GM21423 (cell line): ENCODE results near the gene SLC48A1.
"Not testable (repeated sequence)": the region's sequence is repeated elsewhere in the genome, so short reads cannot be mapped to it uniquely, and the experiment has no call there.

Experiments used
- ATAC-seq: cut with Tn5 transposase; IDR thresholded peaks from one replicate; pipeline ENCODE4 v1.9.1; 2021; ENCODE audit warnings: mild to moderate bottlenecking, moderate library complexity; ENCODE audit not compliant: unreplicated experiment

SLC48A1 gene

GRCh38 chr12:47808050-47808449, 35.0 kb downstream of the SLC48A1 start:
- ATAC-seq: peak; percentile 35

GRCh38 chr12:47808574-47809365, 35.7 kb downstream of the SLC48A1 start:
- ATAC-seq: no peak

DNA sequence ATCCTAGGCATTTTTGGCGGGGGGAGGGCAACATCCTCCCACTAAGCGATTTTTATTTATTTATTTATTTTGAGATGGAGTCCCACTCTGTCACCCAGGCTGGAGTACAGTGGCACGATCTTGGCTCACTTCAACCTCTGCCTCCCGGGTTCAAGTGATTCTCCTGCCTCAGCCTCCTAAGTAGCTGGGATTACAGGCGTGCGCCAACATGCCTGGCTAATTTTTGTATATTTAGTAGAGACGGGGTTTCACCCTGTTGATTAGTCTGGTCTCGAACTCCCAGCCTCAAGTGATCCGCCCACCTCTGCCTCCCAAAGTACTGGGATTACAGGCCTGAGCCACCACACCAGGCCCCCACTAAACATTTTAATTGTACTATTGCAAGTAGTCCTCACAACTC, 36.5 kb downstream of the SLC48A1 start:
- ATAC-seq: not testable (repeated sequence)

GRCh38 chr12:47811072-47811396, 38.0 kb downstream of the SLC48A1 start:
- ATAC-seq: no peak

DNA sequence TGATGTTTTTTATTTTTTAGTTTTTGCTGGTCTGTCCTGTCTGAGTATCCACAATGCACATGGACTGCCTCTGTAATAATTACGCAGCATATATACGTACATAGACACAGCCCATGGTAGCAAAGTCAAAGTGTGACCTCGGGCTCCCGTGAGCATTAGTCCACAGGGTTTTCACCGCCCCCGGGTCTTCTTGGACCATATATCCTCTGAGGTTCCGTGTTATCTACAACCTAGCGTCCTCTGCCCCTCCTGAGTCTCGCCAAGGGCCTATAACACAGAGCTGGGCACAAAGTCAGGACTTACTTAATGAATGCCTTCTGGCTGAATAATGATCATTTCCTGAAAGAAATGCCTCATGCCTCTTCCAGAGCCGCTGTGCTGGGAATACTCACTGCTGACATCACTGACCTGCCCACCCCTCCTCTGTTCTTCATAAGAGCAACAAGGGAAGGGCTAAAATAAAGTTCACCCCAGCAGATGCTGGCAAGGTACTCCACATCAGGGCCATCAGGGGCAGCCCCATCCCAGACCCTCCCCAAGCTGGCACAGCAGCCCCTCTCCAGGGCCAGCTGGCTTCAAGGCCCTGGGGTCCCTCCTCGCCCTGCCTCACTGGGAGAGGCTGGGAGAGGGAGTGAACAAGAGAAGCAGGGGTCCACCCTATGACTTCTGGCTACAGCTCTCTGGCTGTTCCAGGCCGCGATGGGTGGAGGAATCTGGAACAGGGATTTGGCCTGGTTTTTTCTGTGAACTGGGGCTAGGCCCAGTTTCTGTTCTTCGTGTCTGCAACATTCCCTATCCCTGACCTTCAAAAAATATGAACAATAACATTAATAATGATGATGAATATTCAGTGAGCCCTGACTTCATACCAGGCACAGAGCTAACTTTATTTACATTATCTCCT, 38.8 kb downstream of the SLC48A1 start:
- no peak for ATAC-seq

- ATAC-seq: peak; percentile 69
Observed at GRCh38 chr12:47812797-47813510, 39.9 kb downstream of the SLC48A1 start.

GRCh38 chr12:47813511-47814196, 40.6 kb downstream of the SLC48A1 start:
- peak; percentile 39 for ATAC-seq

DNA sequence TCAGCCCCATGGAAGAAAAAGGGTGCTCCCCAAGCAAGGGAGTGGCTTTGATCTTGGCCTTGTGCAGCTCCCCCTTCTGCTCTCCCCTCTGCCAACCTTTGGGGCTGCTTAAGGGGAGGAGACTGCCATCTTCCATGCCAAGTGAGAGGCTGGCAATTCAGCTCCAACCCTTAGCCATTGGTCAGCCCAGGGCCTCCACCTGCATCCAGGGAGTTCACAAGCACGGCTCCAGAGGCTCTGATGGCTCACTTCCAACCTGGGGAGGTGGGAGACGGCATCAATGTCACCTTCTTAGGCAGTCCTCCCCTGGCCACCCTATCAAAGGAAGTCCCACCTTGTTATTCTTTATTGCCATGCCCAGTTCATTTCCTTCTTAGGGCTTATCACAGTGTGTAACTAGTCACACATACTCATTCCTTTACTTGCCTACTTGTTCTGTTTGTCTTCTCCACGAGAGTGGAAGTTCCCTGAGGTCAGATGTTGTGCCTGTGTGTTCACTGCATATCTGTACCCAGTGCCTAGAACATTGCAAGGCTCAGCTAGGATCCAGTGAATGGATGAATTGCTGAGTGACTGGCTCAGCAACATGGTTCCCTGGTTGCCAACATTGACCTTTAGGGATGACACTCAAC, 41.6 kb downstream of the SLC48A1 start:
- ATAC-seq: no peak

GRCh38 chr12:47815447-47815846, 42.4 kb downstream of the SLC48A1 start:
- ATAC-seq: not testable (repeated sequence)

DNA sequence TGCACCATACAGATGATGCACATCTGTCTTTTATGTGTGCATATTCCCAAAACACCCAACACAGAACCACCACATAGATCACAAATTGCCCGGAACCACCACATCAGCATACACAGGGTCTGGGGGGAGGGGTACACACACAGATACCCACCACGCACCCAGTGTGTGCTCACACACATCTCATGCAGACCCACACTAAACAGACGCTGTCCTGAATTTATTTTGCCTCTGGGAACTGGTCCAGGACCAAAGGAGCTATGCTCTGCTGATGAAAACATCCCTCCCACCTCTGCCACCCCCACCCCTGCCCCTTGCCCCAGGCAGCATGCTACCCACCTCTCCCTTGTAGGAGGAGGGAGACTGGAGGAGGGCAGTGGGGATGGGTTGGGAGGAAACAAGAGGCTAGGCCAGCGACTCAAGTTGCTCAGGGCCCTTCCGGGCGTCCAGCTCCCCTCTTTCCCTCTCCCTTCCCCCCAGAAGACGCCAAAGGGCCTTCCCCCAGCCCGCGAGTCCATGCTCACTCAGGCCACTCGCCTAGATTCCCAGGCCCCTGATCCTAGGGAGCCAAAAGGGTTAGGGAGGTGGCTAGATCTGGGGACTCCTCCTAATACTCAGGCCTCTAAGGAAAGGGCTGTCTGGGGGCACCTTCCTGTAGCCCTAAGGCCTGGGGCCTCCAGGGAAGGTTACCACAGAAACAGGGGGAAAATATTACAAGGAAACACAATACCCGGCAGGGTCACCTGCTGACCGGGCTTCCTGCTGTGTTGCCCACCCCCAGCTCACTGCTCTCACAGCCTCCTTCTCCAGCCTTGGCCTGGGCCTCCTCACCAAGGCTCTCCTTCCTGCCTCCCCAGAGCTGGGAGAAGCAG, 43.6 kb downstream of the SLC48A1 start:
- no peak for ATAC-seq

GRCh38 chr12:47817272-47818006, 44.4 kb downstream of the SLC48A1 start:
- no peak for ATAC-seq

DNA sequence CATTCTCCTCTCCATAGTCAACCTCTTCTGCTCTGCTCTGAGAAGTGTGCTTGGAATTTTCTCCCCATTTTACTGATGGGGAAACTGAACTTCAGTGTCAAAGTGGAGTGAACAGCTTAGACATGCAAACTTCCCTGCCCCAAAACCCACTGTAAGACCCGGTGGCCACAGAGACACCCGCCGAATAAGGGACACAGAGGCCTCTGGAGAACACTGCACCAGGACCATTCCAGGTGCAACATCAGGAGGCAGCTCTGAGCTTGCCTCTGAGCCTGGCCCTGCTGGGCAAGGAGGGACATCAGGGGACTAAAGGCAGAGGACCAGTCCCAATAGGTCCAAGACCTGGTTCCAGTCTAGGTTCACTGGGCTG, 45.0 kb downstream of the SLC48A1 start:
- ATAC-seq: no peak

- peak; percentile 10 for ATAC-seq
Observed at GRCh38 chr12:47818467-47819137, 45.6 kb downstream of the SLC48A1 start.

DNA sequence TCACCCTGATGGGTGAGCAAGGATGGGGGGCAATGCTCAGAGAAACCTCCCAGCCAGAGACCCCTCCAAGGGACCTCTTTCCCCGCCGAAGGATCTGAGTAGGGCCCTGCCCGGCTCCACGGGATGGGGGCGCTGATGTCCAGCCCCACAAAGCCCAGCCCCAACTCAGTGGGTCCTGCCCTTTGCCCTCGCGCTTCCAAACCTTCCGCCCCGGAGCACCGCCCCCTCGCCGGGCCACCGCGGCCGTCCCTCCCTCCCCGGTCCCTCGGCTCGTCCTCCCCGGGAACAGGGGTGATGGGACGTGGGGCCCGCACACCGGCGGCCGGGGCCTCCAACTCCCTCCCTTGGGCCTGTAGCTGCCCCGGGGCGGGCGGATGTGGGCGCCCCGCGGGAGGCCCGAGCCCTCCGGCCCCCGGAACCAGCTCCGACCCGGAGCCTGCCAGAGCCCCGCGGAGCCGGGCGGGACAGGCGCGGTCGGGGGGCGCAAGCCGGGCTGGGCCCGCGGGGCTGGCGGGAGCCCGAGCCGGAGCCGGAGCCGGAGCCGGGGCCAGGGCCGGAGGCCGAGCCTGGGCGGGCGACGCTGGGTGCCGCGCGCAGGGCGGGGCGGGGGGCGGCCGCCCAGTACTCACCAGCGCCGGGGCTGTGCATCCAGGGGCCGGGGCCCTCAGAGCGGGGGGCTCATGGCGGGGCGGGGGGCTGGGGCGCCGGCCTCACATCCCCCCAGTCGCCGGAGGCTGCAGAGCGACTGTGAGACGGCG, 46.3 kb downstream of the SLC48A1 start:
- peak; percentile 32 for ATAC-seq

GRCh38 chr12:47819896-47820630, 47.0 kb downstream of the SLC48A1 start, which contains the start of gene HDAC7:
Gene HDAC7 (minus strand): TSS chr12:47819903. CDS start chr12:47819785, 118 bp downstream.
- ATAC-seq: peak; percentile 34

DNA sequence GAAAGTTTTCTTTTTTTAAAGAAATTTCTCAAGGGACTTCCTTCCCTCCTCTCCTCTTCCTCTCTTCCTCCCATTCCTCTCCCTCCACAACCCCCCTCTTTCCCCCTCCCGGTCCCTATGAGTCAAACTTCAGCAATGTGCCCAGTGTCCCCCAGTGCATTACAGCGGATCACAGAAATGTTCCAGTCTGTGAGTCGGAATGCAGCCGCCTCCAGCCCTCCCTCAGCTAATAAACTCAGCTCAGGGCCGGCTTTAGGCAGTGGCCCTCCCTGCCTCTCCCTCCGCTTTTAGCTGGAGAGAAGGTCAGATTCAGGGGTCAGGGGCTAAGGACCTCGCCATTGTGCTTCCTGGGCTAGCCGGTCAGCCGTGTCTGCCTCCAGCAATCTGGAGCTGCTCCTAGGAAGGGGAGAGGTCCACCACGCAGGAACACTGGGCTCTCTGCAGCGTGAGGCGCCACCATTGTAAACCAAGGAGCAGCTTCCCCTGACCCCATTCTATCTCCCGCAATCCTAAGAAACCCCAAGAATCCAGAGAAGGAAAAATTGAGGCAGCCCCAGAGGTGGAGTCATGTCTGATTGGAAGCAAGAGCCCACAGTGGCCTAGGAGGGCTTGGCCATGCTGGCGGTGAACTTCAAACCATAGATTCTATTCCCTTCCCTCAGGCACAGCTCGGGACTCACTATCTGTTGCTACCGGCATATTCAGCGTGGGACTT, 47.8 kb downstream of the SLC48A1 start:
- no peak for ATAC-seq
